Anterior cingulate cortex (tissue), 58 donors: Measurements from ENCODE around the gene PRDM5.
A peak's percentile ranks its signal among the peaks of the same experiment; 100 is the strongest.

Experiments used
- DNase-seq, 58 donors: peaks; one replicate each; lab custom pipeline; 2025; lab: John Stamatoyannopoulos, UW

PRDM5 gene

DNA sequence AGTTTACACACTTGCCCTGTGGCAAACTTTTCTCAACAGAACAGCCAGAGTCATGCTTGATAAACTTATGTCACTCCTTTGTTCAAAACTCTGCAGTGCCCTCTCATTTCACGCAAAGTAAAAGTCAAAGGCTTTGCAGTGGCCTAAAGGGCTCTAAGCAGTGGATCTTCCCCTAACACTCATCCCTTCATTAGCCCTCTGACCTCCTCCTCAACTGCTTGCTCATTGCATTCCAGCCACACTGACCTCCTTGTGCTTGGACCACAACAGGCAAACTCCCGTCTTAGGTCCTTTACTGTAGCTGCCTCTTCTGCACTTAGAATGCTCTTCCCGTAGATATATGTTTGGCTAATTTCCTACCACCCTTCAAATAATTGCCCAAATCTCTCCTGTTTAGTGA lies 5.6 kb downstream of the PRDM5 start:
- DNase-seq: no peak

DNA sequence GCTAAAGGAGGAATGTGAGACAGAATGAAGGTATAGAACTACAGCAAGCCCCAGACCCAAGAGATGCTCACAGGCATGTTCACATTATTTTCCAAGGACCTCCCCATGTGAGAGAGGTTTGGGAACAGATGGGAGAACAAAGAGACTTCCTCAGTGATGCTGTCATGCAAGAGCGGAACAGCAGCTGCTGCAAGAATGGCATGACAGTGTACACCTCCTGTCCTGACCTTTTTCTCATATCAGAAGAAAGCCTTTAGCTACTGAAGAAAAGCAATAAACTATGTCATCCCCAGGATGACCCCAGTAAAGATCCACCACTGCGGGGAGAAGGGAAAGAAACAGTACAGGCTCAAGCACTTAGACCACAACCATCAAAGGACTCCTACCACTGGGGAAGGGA lies 7.2 kb downstream of the PRDM5 start:
- no peak for DNase-seq

DNA sequence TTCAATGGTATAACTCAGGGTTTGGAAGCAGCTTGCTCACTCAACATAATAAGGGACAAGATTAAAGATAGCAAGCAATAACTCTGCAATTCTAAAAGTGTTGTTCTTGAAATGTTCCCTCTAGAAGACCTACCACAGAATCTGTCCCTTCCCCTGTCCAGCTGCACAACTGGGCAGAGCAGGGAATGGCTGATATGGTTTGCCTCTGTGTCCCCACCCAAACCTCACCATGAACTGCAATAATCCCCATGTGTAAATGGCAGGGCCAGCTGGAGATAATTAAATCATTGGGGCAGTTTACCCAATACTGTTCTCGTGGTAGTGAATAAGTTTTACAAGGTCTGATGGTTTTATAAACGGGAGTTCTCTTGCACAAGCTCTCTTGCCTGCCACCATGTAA lies 19.1 kb downstream of the PRDM5 start:
- DNase-seq: no peak

DNA sequence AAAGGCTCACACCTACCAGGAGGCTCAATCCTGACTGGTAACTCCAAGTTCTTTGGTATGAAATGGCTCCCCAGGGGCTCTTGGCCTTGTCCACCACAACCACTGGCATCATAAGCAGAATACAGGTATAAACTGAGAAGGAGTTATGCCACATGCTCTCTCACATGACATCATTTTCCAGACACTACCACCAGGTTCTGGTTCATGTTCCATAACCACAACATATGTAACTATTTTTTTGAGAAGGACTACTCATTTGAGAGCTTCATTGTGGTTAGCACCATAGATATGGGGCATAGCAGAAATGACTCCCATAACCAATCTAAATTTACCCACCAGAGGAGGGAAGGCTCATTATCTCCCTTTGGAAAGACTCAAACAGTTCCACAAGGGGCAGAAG lies 19.6 kb downstream of the PRDM5 start:
- DNase-seq: no peak

DNA sequence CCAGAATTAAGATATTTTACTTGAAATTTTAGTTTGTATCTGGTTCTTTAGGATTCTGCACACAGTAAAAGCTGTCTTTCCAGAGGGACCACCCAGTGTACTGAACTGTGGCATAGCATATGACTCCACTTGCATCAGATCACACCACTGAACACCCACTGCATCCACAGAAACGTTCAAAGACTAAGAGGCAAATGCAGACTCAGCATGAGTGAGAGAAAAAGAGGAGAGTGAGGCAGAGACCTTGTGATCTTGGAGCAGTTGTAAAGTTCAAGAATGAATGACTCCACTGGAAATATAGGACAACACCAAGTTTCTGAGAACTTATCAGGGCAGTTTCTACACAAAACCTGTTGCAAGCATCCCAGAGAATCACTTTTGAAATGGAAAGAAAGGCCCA lies 20.8 kb downstream of the PRDM5 start:
- no peak for DNase-seq

DNA sequence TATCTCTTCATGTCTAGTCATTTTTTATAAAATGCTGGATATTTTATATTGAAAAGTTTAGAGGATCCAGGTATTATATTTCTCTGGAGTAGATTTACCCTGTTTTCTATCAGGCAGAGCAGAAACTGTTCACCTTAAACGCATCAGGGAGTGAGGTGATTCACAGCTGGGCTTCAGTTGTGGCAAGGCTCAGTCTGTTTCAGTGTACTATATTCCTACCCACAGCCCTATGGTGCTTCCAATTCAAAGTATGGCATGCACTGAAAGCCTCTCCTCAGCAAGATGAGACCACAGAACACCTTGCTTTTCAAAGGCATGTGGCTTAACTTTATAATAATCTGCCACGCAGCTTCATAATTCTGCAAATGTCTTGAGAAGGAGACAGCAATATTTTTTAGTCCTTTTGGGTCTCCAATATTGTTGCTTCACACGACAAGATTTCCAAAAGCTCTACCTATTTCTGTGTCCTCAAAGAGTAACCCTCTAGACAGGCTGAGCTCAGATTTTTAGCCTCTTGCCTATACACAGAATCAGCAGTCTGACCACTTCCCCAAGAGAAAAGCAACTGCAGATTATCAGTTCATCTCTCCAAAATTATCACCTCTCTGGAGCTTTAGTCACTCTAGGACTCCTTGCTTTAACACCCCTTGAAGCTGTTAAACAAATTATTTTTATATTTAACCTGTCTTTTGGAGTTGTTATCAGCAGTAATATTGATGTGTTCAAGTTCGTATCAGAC lies 24.4 kb downstream of the PRDM5 start:
- DNase-seq: no peak

DNA sequence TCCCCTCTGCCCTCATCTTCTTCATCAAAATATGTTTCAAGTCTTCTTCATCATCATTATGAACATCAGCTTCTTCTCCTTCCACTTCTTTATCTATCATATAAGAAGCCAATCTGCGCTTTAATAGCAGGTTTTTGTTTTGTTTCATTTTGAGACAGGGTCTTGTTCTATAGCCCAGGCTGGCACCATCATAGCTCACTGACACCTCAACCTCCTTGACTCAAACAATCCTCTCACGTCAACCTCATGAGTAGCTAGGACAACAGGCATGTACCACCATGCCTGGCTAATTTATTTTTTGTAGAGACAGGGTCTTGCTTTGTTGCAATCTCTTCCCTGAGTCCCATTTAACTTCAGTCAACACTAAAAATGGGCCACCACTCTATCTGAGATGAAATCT lies 27.0 kb downstream of the PRDM5 start:
- no peak for DNase-seq

DNA sequence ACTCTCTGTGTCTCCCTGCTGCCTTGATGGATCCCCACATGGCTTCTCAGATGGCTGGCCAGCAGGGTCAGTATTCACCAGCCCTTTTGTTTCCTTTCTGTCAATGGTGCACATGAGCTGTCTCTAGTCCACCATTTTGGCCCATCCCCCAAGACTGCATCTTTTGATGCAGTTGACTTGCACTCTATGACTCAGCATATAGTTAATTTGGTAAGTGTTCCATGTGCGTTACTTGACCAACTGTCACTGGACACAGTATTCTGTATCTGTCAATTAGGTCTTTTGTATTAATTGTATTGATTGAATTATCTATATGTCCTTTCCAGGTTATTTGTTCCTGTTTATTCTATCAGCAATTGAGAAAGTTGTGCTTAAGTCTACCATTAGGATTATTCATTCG lies 29.2 kb downstream of the PRDM5 start:
- DNase-seq: no peak

DNA sequence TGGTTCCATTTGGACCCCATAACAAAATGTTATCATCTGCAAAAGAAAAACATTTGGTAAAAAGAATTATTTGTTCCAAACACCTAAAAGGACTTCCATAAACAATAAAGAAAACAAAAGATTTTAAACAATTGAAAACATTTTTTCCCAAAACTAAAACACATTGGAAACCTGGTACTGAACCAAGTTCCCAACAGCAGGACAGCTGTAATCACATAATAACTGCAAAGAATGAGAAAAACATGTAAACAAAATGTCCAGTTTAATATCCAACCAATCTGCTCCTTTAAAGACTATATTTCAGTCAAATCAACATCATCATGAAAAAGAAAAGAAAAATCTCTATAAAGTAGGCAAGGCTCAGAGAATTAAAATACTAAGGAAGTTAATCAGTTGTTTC lies 36.3 kb downstream of the PRDM5 start:
- DNase-seq: no peak

DNA sequence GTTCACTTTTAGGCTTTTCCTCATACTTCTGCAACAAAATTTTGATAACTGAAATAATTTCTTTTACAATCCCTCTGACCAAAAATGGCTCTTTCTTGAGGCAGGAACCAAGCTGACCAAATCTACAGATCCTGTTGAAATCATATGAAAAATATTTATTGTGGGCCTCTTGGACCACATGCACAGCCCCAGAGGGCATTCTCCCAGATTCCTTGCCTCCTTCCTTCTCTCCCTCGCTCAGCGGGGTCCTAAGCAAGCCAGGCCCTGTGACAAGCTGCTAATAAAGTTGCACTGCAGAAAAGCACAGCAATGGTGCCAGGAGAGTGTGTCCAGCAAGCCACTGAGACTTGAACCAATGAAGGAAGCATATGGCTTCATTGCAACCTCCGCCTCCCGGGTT lies 40.7 kb downstream of the PRDM5 start:
- no peak for DNase-seq

DNA sequence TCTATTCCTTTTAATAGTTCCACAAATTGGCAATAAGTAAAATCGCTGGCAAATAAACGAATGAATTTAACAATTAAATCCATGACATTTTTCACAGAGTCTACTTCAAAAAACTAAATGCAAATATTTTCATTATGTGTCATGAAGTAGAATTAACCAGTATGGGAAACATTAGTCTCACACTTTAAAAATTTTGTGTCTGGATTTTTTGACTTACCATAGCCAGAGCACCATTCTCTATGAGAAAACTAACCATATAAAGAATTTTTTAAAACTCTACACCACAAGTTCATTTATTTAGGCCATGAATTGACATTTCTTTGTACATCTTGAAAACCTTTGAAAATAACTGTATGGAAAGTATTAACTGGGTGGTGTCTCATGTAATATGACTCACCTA lies 41.2 kb downstream of the PRDM5 start:
- DNase-seq: no peak

DNA sequence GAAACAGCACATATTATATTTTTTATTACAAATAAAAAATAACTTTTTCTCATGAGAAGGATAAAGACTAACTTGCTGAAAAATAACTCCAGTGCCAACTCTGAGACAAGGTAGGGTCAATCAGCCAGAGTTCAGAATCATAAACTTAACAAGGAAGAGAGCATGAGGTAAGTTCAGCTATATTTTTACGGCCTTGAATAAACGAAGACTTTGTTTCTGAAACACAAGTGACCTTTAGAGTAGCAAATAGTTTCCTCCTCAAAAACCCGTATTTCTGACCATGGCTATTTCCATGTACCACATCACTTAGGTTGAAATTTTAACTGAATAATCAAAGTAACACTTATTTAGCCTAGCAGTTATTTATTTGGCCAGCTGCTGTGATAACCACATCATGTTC lies 45.5 kb downstream of the PRDM5 start:
- DNase-seq: no peak

DNA sequence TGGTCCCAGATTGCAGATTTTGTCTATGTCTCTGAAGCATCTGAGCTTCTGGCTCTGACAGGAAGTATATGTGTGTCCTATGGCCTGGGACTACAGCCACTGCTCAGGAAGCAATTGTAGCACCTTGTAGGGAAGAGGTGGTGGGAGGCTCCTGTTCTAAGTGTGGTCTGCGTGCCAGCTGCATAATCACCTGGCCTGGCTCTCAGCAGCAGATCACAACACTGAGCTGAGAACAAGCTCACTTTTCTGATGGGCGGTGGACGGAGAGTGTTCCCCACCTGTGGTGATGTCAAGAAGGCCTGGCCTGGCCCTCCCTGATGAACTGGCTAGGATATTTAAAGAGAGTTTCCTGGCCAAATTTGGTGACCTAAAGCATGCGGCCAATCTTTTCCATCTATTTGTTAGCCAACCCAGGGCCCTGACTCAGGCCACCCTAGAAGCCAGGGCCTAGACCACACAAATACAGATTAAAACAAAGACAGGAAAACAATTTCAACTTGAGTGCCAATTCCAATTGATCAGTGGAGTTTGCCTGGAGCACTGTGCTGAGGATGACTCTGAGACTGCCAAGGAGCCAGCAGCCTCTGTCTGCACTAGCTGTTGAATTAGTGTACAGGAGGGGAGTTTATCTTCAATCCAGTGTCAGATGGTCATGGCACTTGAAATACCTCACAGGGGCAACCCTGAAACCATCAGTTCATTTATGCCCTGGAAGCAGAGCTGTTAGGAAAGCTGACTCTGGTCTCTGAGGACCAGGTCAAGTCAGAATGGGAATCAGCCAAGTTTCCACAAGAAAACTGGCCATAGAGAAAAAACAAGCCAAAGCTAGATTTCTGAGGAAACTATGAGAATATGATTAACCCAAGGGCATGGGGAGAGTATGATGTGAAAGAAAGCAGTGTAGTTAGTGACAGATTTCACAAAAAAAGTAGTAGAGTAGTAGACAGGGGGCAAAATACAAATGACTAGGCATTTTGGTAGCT lies 47.4 kb downstream of the PRDM5 start:
- no peak for DNase-seq

DNA sequence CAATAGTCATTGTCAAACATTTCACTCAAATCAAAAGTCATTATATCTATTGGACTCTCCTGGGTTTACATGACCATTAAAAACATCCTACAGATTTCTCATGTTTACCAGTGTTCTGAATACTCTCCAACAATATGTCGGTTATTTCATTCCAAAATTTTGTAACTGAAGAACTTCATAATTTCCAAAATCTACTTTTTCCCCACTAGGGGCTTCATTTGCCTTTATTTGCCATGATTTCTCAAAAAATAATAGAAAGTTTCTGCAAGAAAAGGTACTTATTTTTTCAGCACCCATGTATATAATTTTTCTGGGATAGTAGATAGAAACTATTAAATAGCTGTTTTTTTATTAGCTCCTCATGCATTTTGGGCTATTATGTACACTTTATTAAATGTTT lies 49.0 kb downstream of the PRDM5 start:
- DNase-seq: no peak

DNA sequence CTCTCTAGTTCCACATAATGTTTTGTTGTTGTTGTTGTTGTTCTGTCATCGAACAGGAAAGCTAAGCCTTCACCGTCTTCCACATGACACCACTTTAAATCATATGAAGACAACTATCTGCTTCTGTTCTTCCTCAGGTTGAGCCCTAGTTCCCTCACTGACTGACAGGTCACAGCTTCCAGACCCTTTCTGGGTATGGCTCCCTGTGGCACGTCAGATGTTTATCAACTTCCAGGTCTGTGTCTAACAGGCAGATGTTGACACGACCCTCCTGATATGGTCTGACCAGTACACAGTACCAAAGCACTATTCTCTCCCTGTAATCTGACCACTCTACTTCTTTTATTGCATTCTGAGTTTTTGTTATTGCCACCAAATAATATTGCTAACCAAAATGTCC lies 51.4 kb downstream of the PRDM5 start:
- no peak for DNase-seq

DNA sequence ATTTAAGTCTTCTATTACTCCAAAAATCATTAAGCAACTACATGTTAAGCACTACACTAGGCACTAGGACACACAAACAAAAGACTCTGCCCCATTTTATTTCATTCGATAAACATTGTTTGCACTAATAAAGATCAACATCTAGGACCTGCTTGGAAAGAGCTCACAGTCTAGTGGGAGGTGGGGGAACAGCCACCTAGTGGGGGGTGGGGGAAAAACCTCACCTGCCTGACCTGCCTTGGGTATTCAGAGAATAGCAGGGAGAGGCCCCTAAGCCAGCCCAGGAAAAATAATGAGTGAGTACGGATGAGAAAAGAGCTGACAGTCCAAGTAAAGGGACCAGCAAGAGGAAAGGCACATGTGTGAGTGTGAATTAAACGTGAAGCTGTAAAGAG lies 52.2 kb downstream of the PRDM5 start:
- no peak for DNase-seq

DNA sequence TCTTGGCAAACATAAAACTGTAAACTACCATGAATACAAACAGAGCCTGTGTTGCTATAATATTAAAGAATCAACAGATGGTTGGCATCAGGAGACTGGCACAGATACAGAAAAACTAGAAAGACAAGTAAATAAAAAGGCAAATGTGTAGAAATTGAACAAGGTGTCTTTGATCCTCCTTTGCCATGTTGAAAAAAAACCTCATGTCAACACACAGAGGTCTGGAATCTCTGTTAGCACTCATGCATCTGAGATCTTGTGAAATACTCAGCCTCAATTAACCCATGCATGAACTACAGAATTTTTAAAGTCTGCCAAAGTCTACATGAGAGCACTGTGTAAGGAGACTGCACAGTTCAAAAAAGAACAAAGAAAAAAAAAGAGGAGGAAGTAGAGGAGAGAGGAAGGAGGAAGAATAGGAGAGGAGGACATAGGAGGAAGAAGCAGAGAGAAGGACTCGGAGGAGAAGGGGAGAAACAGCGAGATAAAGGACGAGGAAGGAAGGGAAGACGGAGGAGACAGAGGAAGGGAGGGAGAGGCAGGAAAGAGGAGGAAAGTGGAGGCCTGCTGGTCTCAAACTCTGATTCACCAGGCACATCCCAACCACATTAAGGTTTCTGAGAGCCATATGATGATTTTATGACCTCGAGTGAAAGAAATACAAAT lies 52.8 kb downstream of the PRDM5 start:
- DNase-seq: no peak

DNA sequence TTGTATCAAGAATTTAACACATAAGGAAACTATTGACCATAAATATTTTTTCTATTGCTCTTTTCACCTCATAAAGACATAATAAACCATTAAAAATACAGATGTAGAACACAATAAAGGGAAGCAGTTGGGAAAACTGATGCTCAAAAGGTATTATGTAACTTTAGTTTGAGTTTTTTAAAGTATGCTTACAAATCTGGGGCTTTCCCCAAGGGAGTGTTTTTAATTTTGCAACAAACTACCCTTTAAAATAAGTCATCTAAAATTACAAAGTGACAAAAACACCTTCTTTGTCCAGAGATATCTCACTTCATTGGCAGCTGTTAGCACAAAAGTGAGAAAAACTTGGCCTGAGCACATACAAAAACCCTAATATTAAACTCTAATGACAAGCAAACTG lies 55.0 kb downstream of the PRDM5 start:
- DNase-seq: no peak

DNA sequence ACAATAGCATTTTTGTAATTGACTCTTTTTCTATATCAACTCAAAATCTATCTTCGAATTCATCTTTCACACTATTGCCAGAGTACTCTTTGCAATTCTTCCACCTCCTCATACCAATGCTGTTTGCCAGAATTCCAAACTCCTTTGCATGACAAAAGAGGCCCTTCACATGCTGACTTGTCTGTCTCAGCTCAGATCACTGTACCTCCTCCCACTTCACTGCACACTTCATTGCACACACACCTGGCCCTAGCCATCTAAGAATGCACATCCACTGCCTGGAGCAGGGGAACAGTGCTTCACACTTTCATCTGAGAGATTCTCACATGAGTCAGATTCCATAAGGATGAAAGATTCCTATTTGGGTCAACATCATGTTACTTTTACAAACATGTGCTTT lies 56.5 kb downstream of the PRDM5 start:
- DNase-seq: peak in 3 of 58 donors; percentile 1 to 7 (median 3)

DNA sequence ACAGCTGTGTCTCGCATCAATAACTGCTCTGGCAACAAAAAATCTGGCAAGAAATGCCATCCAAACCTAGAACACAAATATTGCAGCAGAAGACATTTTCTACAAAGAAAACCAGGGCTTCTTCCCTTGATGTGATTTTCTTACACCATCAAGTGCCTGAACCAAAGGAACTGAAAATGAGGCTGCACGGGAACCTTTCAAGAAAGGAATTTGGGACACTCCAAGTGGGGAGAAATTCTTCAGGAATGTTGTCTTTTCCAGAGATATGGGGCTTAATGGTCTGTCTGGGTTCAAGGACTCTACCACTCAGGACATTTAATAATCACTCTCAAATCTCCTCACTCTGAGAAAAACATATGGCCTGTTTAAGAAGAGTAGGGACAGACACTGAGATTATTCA lies 57.6 kb downstream of the PRDM5 start:
- no peak for DNase-seq

DNA sequence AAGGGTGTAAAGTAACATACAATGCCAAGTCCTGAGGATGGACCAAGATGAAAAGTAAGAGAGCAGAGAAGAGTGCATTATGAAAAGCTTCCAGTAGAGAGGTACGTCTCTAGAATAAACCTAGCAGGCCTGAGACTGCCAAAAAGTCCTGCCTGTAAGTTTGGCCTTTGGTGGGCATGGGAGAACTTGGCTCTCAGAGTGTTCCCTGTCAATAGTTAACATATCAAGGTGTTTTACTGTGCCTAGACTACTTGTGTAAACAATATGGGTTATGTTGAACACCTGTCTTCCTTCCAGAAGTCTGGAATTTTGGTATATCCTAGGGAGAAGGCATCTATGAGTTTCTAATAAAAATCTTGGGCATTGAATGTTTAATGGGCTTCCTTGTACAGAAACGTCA lies 60.1 kb downstream of the PRDM5 start:
- no peak for DNase-seq
